Activated T-cell treated with anti-CD3 and anti-CD28 coated beads for 24 hours (primary cell): Measurements from ENCODE around the gene FBXO48.

Source experiments
- DNase-seq: peaks from one replicate; pipeline ENCODE4 v3.0.0-alpha.2; 2020; ENCODE audit warnings: low read depth

The FBXO48 gene

DNA sequence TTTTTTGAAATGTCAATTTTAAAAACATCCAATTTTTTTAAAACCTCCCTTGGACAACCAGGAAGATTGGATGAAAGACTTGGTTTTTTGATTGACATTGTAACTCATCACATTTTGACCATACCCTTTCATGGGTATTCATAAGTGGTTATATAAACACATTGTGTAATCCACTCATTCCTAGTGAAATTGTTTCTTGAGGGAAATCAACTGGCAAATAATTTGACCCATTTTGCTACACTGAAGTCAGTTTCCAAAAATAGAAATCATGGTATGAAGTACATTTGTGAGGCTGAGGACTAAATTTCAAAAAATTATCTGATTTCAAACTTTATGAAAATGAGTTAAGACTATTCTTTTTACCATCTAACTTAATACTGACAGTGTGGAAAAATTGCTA lies 31.5 kb downstream of the FBXO48 start:
- no peak for DNase-seq

DNA sequence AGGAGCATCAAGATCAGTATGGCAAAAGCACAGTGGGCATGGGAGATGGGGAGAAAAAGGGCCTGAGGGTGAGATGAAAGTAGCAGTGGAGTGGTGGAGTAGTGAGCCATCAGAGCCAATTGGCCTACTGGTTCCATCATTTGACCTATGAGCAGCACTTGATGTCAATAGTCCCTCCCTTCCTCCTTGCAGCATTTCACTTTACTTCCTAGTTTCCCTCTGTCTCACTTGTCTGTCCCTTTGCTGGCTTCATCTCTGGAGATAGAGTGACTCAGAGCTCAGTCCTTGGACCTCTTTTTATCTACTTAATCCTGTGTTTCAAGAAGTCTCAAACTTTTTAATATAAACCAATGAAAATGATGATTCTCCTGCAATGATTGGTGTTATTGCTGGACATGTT lies 32.1 kb downstream of the FBXO48 start:
- no peak for DNase-seq

DNA sequence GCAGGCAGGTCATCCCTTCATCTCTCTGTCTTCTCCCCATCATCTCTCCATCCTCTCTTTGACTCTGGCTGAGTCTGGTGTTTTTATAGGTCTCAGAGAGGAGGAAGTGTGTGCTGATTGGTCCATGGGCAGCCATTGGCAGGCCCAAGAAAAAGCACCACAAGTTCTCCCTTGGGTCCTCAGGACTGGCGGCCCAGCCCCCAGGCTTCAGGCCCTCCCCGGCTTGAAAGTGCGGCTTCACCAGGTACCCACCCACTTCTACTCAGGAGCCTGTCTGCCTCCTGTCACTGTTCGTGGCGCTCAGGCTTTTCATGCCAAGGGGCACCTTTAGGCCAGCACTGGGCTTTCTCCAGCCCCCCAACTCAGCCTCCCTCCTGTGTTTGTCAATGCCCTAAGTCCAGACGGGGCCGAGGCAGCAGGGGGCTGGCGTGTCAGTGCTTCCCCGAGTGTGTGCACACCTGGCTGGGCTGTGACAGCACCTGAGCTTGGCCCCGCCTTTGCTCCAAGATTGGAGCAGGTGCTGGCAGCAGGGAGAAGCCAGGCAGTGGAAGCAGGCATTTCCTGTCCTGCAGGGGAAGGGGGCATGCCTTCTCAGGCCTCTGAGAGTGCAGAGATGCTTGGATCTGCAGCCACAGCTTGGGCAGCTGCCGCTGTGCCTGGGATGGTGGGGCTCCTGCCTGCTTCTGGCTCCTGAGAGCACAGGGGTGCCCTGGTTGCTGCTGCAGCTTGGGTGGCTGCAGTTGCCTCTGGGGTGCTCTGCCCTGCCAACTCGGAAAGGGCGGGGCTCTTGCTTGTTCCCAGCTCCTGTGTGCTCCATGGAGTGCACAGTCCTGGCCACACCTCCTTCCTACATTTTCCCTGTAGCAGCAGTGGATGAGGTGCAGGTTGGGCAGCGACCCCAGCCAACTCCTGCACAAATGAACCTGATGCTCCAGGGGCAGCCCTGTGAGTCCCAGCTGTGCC lies 34.1 kb downstream of the FBXO48 start:
- DNase-seq, result no peak

DNA sequence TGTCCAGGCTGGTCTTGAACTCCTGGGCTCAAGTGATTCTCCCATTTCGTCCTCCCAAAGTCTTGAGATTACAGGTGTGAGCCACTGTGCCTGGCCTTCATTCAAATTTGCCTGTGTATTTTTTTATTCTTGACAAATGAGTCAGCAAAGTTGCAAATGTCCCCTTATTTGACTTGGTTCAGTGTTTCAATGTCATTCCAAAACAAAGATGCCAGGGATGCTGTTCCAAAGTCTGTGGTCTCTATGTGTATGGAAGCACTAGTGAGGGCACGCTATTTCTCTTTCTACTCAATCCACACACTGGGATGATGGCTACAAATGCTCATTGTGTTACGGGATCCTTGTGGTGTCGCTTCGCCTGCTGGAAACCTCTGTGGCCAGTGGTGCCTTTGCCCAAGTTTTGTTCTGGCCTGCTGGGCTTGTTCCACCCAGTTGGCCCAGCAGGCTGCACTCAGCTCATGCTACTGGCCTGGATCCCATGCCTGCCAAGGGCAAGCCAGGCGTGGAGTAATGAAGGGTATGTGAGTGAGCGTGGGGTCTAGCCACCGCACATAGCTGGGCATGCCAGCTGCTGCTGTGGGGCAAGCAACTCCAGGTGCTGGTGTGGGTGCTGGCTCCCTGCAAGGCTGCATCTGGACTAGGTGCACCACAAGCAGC lies 35.6 kb downstream of the FBXO48 start:
- DNase-seq, result no peak

DNA sequence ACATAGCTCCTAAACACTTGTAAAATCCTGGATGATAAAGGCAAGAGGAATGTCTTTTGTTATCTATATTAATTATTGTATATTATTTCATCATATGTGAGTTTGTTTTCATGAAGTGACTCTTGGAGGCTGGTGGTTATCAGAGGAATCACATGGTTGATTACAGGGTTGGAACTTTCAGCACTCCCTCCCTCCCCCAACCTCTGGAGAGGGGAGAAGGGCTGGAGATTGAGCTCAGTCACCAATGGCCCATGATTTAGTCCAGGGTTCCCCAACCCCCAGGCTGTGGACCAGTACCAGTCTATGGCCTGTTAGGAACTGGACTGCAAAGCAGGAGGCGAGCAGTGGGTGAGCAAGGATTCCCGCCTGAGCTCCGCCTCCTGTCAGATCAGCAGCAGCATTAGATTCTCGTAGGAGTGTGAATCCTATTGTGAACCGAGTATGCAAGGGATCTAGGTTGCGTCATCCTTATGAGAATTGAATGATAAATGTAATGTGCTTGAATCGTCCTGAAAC lies 37.7 kb downstream of the FBXO48 start:
- no peak for DNase-seq

DNA sequence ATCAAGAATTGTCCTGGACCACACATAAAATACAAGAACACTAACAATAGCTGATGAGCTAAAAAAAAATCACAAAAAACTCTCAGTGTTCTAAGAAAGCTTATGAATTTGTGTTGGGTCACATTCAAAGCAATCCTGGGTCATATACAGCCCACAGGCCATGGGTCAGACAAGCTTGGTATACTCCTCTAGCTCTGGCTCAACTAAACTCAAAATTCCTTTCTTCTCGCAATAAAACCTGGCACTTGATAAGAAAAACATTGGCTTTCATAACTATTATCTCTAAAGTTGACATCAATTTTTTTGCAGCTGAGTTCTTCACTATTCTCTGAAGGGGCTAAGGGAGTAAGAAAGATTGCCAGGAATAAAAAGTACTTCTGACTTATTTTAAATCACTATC lies 38.3 kb downstream of the FBXO48 start:
- no peak for DNase-seq

DNA sequence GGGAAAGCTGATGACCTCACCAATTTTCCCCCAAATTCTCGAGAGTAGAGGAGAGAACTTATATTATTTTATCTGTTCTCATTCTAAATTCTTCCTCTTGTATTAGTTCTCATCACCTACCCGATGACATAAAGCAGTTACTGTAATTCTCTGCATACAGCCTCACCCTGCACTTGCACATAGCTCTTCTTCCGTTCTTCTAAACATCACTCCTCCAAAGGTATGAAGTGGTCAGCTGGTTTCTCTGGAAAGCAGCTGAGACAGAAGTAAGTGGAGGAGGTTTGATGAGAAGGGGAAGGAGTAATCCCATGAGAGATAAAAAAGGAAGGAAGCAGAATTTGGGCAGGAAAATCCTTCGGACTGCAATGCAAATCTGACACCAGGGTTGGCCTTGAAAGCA lies 39.0 kb downstream of the FBXO48 start:
- DNase-seq, result no peak

DNA sequence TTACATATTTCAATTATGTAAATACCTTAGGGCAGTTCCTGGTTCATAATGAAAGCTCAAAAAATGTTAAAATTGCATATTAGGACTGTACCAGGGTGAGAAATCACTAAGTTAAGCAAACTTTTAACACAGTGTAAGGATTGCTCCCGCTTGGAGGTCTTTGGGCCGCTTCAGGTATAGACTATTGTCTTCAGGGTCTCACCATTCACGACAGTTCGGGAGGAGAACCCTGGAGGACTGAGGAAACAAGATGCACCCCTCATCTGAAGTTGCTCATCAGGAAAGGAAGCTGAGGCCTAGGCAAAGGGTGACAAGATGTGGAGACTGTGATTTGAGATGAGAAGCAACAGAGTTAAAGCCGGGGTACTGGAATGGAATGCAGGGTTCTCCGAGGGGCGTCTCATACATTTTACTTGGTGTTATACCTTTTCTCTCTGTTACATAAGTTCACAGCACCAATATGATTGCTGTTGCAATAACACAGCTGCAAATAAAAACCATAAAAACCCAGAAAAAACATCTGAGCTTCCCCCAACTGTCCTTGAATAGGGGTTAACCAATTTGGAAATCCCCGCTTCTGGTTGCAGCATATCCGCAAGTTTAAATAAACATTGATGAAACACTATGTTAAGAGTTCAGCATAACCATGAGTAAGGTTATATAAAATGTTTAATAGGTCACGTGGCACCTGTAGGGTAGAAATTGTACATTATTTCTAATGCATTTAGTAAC lies 40.1 kb downstream of the FBXO48 start:
- no peak for DNase-seq

DNA sequence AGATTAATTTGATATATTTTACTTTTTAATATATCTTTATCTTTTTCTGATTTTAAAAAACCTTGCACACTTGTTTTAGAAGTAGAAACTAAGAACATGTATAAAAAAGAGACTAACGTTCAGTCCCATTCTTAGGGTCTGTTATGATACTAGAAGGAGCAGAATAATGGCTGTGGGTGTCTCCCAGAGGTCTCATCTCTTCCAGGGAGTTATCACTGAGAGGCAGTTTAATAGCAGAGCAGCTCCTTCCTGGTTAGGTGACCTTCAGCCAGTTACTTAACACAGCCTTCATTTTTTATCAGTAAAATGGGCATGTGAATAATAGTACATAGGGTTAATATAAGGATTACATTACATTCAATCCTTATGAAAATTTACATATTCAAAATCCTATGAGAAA lies 40.6 kb downstream of the FBXO48 start:
- DNase-seq, result no peak

DNA sequence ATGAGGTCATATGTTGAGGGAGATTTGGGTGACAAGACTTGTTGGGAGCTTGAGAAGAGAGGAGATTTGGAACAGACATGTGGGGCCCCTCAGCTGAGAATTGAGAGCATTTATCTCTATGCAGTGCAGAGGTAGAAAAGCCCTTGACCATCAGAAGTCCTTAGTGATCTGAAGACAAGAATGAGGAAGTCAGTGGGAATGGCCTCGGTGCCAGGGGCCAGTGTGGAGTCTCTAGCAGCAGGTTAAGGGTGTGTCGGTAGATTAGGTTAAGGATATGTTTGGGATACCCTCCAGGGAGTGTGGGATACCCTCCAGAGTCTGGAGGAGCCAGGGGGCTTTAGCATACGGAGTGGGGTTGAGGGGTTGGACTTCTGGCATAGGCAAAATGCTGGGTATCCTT lies 41.6 kb downstream of the FBXO48 start:
- DNase-seq, result no peak

DNA sequence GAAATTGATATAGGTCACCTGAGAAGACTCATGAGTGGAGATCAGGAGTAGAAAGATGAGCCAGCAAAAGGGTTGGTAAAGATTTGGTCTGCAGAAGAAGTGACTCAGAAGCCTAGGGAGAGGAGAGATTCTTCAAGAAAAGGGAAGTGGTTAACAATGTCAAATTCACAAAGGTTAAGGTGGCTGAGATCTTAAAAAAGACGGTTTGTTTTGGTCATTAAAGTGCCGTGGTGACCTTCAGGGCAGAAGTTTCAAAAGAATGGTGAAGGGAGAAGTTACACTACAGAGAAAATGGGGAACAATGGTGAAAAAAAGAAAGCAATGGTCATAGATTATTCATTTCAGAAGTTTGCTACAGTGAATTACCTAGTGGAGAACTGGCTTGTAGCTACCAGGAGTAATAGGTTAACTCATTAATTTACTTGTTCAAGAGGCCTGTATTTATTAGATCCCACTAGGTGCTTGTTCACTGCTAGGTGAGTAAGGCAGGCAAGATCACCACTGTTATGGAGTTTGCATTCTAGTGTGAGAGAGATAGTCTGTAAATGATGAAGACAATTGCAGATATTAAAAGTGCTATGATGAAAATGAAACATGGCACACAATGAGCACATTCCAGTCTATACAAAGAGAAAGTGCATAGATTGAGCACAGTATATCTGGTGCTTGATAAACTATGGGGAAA lies 43.0 kb downstream of the FBXO48 start:
- DNase-seq, result no peak

DNA sequence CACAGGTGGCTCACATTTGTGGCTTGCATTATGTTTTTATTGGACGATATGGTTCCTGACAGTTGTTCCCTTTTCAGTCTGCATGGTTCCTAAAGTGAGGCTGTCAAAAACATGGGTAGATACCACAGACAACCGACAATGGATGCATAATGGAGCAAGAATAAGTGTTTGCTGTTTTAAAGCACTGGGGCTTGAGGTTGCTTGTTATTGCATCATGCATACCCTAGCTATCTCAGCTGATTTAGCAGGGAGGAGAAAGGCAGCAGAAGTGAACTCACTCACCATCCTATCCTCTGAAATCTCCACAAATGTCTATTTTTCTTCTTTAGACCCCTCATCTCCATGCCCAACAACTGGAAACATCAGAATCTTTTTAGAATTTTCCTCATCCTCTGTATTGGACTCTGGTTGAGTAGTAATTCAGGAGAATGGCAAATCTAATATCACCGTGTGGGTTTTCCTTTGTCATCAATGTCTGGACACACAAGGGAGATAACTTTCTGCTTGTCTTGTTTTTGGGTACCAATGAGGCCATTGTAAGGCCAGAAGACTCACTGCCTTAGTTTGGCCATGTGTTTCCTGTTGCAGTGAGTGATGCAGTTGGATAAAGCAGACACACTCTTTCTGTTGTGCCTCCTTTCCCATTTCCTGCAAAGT lies 46.7 kb downstream of the FBXO48 start:
- no peak for DNase-seq

DNA sequence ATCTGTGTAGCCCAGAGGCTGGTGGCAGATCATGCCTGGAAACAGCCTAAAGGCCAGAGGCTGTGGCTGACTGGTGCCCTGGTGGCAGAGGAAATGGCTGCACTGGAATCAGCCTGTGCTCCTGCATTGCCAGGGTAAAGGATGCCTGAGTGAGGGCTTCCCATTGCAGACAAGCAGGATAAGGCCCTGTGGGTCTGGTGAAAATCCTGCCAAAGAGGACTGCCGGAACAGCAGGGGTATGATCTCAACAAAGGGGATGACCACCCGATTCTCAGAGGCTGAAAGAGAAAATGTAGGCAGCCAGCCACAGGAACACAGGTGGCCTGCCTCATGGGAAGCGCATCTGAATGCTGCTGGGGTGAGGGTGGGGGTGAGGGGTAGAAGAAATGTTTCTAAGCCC lies 48.2 kb downstream of the FBXO48 start:
- DNase-seq, result no peak

DNA sequence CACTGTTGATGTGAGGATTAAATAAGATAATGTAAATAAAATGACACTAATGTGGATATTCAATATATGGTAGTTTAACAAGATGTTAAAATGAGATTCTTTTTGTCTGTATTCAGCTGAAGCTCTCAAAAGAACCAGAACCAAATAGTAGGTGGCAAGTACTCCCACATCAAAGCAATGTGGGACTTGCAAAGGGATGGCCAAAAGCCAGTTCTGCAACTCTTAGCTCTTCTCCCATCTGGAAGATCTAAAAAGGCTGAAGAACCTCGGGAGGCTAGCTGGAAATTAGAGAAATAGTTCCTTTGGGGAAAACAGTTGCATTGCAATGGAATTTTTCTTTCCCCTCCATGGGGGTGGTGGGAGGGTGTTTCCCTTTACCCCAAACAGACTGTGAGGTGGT lies 48.7 kb downstream of the FBXO48 start:
- DNase-seq, result no peak

DNA sequence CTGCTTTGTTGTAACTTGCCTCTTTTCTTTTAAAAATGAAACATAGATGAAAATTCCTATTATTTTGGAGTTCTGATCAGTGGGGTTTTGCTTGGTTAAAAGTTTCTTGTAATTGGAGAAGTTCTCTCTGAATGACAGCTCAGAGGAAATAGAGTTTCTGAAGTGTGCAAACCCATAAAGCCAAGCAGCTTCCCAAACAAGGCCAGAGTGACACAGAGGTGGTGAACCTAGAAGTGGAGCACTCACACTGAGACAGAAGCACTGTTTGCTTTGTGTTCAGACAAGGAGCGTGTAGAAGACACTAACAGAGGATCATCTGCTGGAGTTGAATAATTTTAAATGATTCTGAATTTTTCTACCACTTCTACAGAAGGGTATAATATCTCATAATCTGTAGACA lies 49.2 kb downstream of the FBXO48 start:
- DNase-seq, result no peak

DNA sequence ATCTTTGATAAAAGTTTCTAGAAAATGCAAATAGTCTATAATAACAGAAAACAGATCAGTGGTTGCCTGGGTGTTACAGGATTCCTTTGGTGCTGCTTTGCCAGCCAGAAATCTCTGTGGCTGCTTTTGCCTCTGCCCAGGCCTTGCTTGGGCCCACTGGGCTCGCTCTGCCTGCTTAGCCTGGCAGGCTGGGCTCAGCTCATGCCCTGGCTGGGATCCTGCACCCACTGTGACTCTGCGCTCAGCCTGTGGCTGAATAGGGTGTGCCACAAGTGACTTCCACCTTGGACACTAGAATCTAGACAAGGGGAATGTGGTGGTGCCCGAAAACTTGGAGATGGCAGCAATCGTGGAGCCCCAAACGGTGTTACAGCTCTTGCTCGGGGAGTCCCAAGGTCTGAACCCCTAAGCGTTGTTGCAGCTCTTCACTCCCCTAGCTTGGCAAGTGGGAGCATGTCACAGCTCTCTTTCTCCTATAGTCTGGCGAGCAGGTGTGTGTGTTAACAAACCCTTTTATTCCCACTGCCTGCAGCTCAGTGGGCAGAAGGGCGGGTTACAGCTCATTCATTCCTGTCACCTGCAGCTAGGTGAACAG lies 50.9 kb downstream of the FBXO48 start:
- no peak for DNase-seq

DNA sequence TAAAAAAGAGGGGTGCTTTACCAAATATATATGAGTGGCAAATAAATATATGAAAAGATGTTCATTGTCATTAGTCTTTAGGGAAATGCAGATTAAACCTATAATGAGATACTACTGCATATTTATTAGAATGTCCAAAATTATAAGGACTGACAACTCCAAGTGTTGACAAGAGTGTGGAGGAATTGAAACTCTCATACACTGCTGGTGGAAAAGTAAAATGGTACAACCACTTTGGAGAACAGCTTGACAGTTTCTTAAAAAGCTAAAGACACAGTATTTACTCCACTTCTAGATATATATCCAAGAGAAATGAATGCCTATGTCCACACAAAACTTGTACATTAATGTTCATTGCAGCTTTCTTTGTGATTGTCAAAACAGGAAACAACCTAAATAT lies 51.6 kb downstream of the FBXO48 start:
- no peak for DNase-seq

DNA sequence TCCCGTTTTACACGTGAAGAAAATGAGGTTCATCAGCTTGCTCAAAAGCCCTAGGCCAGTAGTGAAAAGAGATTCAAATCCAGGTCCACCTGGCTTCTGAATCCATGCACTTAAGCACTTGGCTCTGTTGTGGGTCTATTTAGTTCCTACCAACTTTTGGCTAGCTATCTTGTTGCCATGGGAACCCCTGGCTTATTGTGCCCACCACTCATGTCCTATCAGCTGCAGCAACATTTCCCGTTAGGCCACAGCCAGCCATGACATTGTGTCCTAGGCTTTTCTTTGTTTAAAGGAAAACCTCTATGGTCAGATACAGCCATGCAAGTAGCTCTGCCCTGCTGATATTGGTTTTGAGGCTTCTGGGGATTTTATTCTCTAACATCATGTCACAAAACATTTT lies 52.2 kb downstream of the FBXO48 start:
- no peak for DNase-seq

DNA sequence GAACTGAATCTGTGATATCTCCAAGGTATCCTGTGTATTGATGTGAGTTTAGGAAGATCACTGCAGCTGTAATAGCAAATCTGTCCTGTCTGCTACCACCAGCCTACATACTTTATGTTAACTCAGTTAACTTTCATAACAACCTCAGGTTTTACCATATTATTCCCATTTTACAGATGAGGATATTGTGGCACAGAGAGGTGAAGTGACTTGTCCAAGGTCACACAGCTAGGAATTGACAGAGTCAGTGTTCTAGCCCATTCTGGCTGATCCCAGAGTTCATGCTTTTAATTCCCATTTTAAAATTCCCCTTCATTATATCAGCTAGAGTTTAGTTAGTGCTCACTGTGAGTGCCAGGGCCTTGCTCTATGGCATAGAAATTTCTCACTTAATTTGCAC lies 52.6 kb downstream of the FBXO48 start:
- no peak for DNase-seq

DNA sequence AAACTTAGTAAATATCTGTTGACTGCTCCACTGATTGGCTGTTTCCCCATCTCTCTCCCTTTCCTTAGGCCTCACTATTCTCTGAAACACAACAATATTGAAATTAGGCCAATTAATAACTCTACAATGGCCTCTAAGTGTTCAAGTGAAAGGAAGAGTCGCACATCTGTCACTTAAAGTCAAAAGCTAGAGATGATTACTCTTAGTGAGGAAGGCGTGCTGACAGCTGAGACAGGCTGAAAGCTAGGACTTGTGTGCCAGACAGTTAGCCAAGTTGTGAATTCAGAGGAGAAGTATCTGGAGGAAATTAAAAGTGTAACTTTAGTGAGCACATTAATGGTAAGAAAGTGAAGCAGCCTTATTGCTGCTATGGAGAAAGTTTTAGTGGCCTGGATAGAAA lies 53.6 kb downstream of the FBXO48 start:
- no peak for DNase-seq

DNA sequence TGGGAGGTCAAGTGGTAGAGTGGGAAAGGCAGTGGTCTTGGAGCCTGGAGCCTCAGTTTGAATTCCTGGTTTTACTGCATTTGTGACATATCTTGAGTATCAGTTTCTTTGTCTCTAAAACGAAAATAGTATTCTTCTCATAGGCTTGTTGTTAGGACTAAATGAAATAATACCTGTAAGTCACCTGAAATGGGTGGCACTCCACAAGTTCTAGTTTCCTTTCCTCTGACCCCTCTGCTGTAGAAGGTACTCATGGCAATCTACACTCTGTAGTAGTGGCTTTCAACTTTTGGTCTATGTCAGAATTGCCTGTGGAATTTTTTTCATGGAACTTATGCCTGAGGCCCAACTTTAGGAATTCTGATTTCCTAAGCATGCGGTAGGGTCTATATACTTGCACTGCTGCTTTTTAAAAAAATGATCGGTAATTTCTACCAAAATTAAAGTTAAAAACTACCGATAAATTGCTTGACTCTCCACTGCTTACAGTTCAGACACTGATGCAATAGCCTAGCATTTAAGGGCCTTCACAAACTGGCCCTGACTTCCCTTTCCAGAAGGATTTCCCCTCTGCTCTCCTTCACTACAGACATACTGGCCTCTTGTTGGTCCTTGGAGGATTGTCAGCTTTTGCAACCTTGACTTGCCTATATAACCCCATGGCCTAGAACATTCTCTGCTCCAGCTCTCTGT lies 54.8 kb downstream of the FBXO48 start:
- DNase-seq, result no peak
